Tibial artery (tissue), 4 donors: ENCODE data around the gene ALAD.
"Not testable (repeated sequence)": the region's sequence is repeated elsewhere in the genome, so short reads cannot be mapped to it uniquely, and the experiment has no call there.

ENCODE experiments used
- DNase-seq, 2 donors: peaks; one replicate each; pipeline ENCODE4 v3.0.0-alpha.2; 2019
- H3K27ac ChIP-seq, 2 donors: fragments of 200-600 bp; sonication (generic) in 1 of 2; 1 replicate in 1 of 2; 2 replicates in 1 of 2; pipeline ENCODE4 v1.5.1; 2018 to 2019; ENCODE audit warnings: mild to moderate bottlenecking in 1 of 2
- H3K27me3 ChIP-seq, 2 donors: fragments of 200-600 bp; sonication (generic) in 1 of 2; one replicate each; pipeline versions ENCODE4 v1.5.1 to v1.6.0; 2016 to 2019
- H3K36me3 ChIP-seq, 3 donors: fragments of 200-600 bp; sonication (generic) in 2 of 3; one replicate each; pipeline ENCODE4 v1.5.1; 2016 to 2019; ENCODE audit warnings: mild to moderate bottlenecking in 2 of 3
- H3K4me1 ChIP-seq, 4 donors: fragments of 200-600 bp; sonication (generic) in 2 of 4; 1 replicate in 3 of 4; 2 replicates in 1 of 4; pipeline ENCODE4 v1.5.1; 2016 to 2019
- H3K4me3 ChIP-seq, 2 donors: fragments of 200-600 bp; sonication (generic) in 1 of 2; 1 replicate in 1 of 2; 2 replicates in 1 of 2; pipeline ENCODE4 v1.5.1; 2018 to 2019; ENCODE audit warnings: mild to moderate bottlenecking in 2 of 2
- H3K9me3 ChIP-seq, 3 donors: fragments of 200-600 bp; sonication (generic) in 1 of 3; one replicate each; pipeline ENCODE4 v1.5.1; 2016 to 2019
- intact Hi-C: fragments of 100-400 bp; cut with DNase I; formaldehyde crosslinking; loops from one replicate; pipeline ENCODE4 v1.15.0; 2023; ENCODE audit warnings: low total_unique reads
- TF ChIP-seq, protein P1 (sequence below), 2 experiments: fragments of 200-600 bp in 1 of 2; fragments of 450-650 bp in 1 of 2; IDR thresholded peaks; one replicate each; pipeline ENCODE4 v1.5.1; 2017 to 2019; ENCODE audit warnings: antibody characterized with exemption in 2 of 2, mild to moderate bottlenecking in 1 of 2, moderate library complexity in 1 of 2

ALAD gene

DNA sequence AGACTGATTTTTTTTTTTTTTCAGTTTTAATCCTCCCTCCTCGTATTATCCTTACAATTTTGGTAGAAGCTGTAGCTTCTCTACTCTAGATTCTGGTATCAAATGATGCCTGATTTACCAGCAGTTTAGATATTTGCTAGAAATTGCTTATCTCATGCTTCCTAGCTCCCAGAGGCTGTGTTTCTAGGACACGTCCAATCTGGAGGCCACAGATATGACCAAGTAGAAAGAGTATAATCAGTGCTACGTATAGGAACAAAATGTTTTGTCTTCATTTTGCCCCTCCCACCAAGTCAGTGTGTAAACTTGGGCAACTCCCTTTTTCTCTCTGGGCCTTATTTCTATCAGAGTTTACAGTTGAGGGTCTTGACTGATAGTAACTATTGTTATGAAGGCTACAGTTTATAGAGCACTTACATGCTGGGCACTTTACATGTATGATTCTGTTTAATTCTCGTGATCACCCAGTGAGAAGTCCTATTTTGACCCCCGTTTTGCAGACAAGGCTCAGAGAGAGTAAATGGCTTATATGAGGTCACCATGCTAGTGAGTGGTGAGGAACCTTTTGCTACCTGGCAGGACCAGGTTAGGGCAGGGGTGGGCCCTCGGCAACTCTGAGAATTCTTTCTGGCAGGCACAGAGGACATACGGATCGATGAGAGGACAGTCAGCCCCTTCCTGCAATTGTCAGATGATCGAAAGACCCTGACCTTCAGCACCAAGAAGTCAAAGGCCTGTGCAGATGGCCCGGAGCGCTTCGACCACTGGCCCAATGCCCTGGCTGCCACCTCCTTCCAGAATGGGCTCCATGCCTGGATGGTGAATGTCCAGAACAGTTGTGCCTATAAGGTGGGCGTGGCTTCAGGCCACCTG lies 31.9 kb downstream of the ALAD start:
- intact Hi-C loops, result no loop called here
- H3K4me1 ChIP-seq, result peaks cover 0 to 5% (median 0%) of the 10 kb centered on the region in 4 donors
- no peak for DNase-seq
- TF ChIP-seq, protein P1, sequence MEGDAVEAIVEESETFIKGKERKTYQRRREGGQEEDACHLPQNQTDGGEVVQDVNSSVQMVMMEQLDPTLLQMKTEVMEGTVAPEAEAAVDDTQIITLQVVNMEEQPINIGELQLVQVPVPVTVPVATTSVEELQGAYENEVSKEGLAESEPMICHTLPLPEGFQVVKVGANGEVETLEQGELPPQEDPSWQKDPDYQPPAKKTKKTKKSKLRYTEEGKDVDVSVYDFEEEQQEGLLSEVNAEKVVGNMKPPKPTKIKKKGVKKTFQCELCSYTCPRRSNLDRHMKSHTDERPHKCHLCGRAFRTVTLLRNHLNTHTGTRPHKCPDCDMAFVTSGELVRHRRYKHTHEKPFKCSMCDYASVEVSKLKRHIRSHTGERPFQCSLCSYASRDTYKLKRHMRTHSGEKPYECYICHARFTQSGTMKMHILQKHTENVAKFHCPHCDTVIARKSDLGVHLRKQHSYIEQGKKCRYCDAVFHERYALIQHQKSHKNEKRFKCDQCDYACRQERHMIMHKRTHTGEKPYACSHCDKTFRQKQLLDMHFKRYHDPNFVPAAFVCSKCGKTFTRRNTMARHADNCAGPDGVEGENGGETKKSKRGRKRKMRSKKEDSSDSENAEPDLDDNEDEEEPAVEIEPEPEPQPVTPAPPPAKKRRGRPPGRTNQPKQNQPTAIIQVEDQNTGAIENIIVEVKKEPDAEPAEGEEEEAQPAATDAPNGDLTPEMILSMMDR (IDR thresholded peaks at IDR 0.05), result no peak
- H3K4me3 ChIP-seq, result no peak overlapping the region
- peaks cover 11 to 16% (median 16%) of the 10 kb centered on the region in 3 donors for H3K36me3 ChIP-seq
- H3K9me3 ChIP-seq, result no peaks in the 10 kb centered on the region
- no peak overlapping the region for H3K27ac ChIP-seq
- no peaks in the 10 kb centered on the region for H3K27me3 ChIP-seq

DNA sequence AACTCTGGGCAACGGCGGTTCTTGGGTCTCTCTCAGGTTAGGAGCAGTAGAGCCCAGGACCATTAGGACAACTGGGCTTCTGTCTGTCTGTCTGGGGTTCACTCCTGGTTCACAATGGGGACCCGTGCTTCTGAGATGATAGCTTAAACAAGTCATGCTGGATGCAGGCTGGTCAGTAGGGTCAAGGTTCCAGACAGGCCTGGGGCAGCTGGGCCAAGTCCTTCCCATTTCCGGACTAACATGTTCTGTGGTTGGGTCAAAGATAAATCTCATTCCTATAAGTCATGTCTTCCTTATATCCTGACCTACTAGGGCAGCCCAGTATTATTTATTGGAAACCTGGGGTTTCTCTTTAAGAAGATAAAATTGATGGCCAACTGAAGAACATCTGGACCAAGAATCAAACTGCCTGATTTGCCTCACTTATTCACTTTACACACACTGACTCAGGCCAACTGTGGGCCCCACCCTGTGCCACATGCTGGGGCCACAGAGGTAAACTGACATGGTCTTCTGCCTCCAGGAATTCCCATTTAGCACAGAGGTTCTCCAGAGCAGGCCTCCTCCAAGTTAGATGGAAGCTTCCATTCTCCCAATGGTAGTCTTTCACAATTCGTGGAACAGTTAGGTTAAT lies 32.6 kb downstream of the ALAD start:
- H3K27me3 ChIP-seq, result no peaks in the 10 kb centered on the region
- no peak for DNase-seq
- H3K4me1 ChIP-seq, result peaks cover 0 to 5% (median 0%) of the 10 kb centered on the region in 4 donors
- no peaks in the 10 kb centered on the region for H3K9me3 ChIP-seq
- TF ChIP-seq, protein P1 (IDR thresholded peaks at IDR 0.05), result no peak
- H3K4me3 ChIP-seq, result no peak overlapping the region
- no peak overlapping the region for H3K27ac ChIP-seq
- peaks cover 4 to 8% (median 8%) of the 10 kb centered on the region in 3 donors for H3K36me3 ChIP-seq
- intact Hi-C loops, result no loop called here

DNA sequence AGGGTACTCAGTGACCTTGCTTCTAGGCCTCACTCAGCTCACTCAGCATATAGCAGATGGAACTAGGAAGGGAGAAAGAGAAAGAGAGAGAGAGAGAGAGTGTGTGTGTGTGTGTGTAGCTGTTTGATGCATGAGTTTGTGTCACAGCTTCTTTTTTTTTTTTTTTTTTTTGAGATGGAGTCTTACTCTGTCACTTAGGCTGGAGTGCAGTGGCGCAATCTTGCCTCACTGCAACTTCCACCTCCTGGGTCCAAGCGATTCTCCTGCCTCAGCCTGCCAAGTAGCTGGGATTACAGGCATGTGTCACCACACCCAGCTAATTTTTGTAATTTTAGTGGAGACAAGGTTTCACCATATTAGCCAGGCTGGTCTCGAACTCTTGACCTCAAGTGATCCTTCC lies 35.4 kb downstream of the ALAD start:
- H3K4me1 ChIP-seq, H3K9me3 ChIP-seq, H3K27me3 ChIP-seq, H3K4me3 ChIP-seq, H3K36me3 ChIP-seq, DNase-seq, intact Hi-C loops, H3K27ac ChIP-seq: not testable (repeated sequence)

DNA sequence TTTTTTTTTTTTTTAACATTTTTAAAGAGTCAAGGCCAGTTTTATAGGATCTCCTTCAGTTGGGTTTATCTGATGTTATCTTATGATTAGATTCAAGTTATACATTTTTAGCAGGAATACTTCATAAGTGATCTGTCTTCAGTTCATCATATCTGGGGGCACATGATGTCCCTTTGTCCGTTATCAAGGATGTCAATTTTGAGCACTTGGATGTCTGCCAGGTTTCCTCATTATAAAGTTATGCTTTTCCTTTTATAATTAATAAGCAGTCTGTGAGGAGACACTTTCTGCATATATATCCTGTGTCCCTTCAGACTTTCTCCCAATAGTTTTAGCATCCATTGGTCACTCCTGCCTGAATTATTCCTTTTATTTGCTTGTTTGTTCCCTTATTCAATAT lies 36.1 kb downstream of the ALAD start:
- TF ChIP-seq, protein P1 (IDR thresholded peaks at IDR 0.05), result no peak
- DNase-seq, result no peak
- intact Hi-C loops, result no loop called here
- H3K27ac ChIP-seq, result no peak overlapping the region
- no peaks in the 10 kb centered on the region for H3K36me3 ChIP-seq
- H3K4me3 ChIP-seq, result no peak overlapping the region
- no peaks in the 10 kb centered on the region for H3K4me1 ChIP-seq
- no peaks in the 10 kb centered on the region for H3K27me3 ChIP-seq
- H3K9me3 ChIP-seq, result no peaks in the 10 kb centered on the region

DNA sequence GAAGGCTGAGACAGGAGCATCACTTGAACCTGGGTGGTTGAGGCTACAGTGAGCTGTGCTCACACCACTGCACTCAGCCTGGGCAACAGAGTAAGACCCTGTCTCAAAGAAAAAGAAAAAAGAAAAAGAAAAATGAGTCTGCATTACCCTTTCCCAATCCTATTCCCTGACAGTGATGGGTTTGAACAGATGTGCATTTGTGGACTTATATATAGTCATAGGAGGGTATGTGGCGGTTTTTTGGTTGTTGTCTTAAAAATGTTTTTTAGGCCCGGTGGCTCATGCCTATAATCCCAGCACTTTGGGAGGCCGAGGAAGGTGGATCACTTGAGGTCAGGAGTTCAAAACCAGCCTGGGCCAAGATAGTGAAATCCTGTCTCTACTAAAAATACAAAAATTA lies 37.7 kb downstream of the ALAD start:
- no peak for DNase-seq
- intact Hi-C loops, result no loop called here
- Histone ChIP-seq H3K27ac (no peak overlapping the region), H3K9me3 (no peaks in the 10 kb centered on the region), H3K36me3 (no peaks in the 10 kb centered on the region), H3K4me3 (no peak overlapping the region), H3K4me1 (no peaks in the 10 kb centered on the region), H3K27me3 (no peaks in the 10 kb centered on the region)
- TF ChIP-seq, protein P1 (IDR thresholded peaks at IDR 0.05), result no peak

DNA sequence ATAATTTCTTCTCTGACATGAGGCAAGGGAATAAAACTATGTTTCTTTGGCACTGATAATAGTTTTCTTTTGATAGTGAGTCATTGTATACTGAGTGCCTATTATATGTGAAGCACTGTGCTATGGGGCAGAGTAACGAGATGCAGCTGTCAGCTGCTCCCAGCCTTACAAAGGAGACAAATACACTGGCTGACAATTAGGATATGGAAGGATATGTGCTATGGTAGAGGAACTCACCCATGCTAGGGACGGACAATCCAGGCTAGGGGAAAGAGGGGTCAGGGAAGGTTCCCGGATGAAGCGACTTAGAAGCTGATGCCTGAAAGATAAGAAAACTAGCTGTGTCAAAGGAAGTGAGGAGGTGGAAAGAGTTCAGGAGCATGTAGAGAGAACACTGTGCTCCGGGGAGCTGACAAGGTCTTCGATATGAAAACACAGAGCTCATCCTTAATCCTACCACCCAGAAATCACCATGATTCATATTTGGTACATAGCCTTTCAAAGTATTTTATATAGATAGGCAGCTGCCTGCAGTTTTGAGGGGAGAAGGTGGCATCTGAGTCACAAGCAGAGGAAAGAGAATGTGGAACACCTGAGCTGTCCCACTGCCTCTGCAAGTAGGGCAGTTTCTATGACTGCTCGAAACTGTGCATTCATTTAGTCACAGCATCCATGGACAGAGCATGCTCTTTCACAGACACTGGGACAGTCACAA lies 39.6 kb downstream of the ALAD start:
- intact Hi-C loops, result no loop called here
- Histone ChIP-seq H3K9me3 (no peaks in the 10 kb centered on the region), H3K36me3 (no peaks in the 10 kb centered on the region), H3K4me3 (no peak overlapping the region), H3K27ac (no peak overlapping the region), H3K4me1 (no peaks in the 10 kb centered on the region), H3K27me3 (peaks cover 0 to 4% of the 10 kb centered on the region in 2 donors)
- TF ChIP-seq, protein P1 (IDR thresholded peaks at IDR 0.05), result no peak
- DNase-seq, result no peak
